ENCODE measurements around the gene NRROS.

NRROS gene

GRCh38 chr3:196620684-196621083 is 18.8 kb upstream of the NRROS start:
- TF ChIP-seq, protein P1, sequence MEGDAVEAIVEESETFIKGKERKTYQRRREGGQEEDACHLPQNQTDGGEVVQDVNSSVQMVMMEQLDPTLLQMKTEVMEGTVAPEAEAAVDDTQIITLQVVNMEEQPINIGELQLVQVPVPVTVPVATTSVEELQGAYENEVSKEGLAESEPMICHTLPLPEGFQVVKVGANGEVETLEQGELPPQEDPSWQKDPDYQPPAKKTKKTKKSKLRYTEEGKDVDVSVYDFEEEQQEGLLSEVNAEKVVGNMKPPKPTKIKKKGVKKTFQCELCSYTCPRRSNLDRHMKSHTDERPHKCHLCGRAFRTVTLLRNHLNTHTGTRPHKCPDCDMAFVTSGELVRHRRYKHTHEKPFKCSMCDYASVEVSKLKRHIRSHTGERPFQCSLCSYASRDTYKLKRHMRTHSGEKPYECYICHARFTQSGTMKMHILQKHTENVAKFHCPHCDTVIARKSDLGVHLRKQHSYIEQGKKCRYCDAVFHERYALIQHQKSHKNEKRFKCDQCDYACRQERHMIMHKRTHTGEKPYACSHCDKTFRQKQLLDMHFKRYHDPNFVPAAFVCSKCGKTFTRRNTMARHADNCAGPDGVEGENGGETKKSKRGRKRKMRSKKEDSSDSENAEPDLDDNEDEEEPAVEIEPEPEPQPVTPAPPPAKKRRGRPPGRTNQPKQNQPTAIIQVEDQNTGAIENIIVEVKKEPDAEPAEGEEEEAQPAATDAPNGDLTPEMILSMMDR (IDR thresholded peaks at IDR 0.05; ENCODE audit: low read depth, low read length), result no peak
- TF ChIP-seq MYC (IDR thresholded peaks at IDR 0.05; ENCODE audit: low read depth, low read length), result no peak
- TF ChIP-seq, protein P2, sequence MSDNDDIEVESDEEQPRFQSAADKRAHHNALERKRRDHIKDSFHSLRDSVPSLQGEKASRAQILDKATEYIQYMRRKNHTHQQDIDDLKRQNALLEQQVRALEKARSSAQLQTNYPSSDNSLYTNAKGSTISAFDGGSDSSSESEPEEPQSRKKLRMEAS (IDR thresholded peaks at IDR 0.05; ENCODE audit: low read depth, low read length), result no peak
- no peak for TF ChIP-seq POLR2A (IDR thresholded peaks at IDR 0.05; ENCODE audit: extremely low read depth, insufficient read length)
- no peak for DNase-seq (ENCODE audit: low read depth)
- peak overlapping the region; percentile 8 for H3K4me3 ChIP-seq (ENCODE audit: low read depth, low read length)

DNA sequence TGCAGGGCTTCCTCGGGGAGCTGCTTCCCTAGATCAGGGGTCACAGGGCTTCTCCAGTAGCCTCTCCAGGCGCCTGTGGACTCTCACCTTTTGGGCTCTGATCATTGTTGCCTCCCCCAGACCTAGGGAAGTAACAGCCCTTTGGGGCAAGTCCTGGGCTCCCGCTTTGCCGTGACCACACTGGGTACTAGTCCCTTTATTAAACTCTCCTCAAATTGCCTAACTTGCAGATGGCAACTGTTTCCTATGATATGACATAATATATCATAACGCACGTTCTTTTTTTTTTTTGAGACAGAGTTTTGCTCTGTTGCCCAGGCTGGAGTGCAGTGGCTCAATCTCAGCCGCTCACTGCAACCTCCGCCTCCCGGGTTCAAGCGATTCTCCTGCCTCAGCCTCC is 17.9 kb upstream of the NRROS start:
- TF ChIP-seq POLR2A (IDR thresholded peaks at IDR 0.05; ENCODE audit: extremely low read depth, insufficient read length), result no peak
- TF ChIP-seq, protein P1 (IDR thresholded peaks at IDR 0.05; ENCODE audit: low read depth, low read length), result no peak
- TF ChIP-seq, protein P2 (IDR thresholded peaks at IDR 0.05; ENCODE audit: low read depth, low read length), result no peak
- TF ChIP-seq MYC (IDR thresholded peaks at IDR 0.05; ENCODE audit: low read depth, low read length), result no peak
- peak; percentile 51 for DNase-seq (ENCODE audit: low read depth)
- no peak overlapping the region for H3K4me3 ChIP-seq (ENCODE audit: low read depth, low read length)

DNA sequence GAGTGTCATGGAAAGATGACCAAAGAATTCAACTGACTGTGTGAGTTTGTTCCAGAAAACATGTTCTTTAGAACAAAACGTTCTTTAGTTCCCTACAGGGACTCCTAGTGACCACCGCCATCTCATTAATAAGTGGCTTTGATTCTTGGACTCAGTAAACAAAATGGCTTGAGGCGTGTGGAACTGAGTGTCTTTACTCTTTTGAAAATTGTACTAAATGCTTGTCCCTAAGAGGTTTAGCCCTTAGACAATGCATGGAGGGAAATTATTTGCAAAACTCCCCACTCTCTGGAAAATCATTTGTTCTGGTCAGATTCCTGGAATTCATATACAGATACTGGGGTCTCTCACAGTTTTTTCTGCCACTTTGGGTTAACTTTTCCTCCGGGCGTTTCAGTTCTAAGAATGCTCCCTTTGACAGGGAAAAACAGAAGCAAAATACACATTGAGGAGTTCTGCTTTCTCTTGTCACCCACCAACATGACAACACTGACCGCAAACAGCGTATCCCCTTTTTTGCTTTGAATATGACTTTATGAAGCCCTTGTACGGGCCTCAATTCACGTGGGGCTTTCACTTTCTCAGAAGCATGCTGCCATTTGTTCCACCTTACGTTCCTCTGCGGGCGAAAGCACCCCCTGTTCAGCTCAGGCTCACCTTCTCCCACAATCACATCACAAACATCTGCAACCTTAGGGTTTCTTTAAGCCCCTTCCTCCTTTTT is 15.3 kb upstream of the NRROS start:
- H3K4me3 ChIP-seq (ENCODE audit: low read depth, low read length), result peak overlapping the region; percentile 30
- TF ChIP-seq POLR2A (IDR thresholded peaks at IDR 0.05; ENCODE audit: extremely low read depth, insufficient read length) (peak; percentile 29), MYC (IDR thresholded peaks at IDR 0.05; ENCODE audit: low read depth, low read length) (peak; percentile 84)
- TF ChIP-seq, protein P1 (IDR thresholded peaks at IDR 0.05; ENCODE audit: low read depth, low read length), result no peak
- TF ChIP-seq, protein P2 (IDR thresholded peaks at IDR 0.05; ENCODE audit: low read depth, low read length), result peak; percentile 90
- DNase-seq (ENCODE audit: low read depth), result peak; percentile 90

DNA sequence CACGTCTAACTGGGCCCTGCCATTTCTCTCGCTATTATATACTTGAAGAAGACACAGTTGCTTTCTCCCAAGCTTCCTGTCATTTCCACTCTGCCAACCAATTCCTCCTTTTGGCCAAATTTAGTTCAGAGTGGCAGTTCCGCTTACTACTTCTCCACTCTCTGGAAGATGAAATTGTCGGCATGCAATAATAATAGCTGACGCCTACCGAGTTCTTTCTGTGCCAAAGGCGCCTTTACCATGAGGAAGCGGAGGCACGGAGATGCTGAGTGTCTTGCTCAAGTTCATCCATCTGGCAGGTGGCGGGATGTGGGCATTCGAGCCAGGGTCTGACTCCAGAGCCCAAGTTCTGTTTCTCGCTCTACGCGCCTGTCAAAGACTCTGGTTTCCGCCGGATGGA is 14.6 kb upstream of the NRROS start:
- H3K4me3 ChIP-seq (ENCODE audit: low read depth, low read length), result peak overlapping the region; percentile 30
- peak; percentile 19 for DNase-seq (ENCODE audit: low read depth)

DNA sequence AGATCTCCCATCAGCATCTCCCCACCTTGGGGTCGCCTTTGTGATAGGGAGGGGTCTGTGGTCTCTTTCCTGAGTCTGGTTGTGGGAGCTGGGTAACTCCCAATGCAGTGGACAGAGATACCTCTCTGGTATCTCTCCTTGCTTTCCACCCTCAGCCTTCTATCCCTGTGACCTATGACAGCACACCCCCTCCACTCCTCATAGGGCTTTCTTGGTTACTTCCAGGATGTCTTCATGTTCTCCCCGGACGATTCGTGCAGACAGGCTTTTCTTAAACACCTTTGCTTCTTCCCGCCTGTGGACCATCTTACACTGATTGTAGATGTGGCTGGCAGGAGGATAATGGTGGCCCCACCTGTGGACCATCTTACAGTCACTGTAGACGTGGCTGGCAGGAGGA is 14.2 kb upstream of the NRROS start:
- TF ChIP-seq, protein P2 (IDR thresholded peaks at IDR 0.05; ENCODE audit: low read depth, low read length), result no peak
- TF ChIP-seq MYC (IDR thresholded peaks at IDR 0.05; ENCODE audit: low read depth, low read length), result no peak
- TF ChIP-seq, protein P1 (IDR thresholded peaks at IDR 0.05; ENCODE audit: low read depth, low read length), result no peak
- no peak for TF ChIP-seq POLR2A (IDR thresholded peaks at IDR 0.05; ENCODE audit: extremely low read depth, insufficient read length)
- no peak overlapping the region for H3K4me3 ChIP-seq (ENCODE audit: low read depth, low read length)
- no peak for DNase-seq (ENCODE audit: low read depth)

More for the DNA sequence above, 14.6 kb upstream of the NRROS start:
- TF ChIP-seq, protein P1 (IDR thresholded peaks at IDR 0.05; ENCODE audit: low read depth, low read length), result no peak
- TF ChIP-seq, protein P2 (IDR thresholded peaks at IDR 0.05; ENCODE audit: low read depth, low read length), result no peak
- TF ChIP-seq POLR2A (IDR thresholded peaks at IDR 0.05; ENCODE audit: extremely low read depth, insufficient read length) (no peak), MYC (IDR thresholded peaks at IDR 0.05; ENCODE audit: low read depth, low read length) (no peak)

All from NB4 (cell line).